Measurements from ENCODE around the gene DUSP6.

DUSP6 gene

DNA sequence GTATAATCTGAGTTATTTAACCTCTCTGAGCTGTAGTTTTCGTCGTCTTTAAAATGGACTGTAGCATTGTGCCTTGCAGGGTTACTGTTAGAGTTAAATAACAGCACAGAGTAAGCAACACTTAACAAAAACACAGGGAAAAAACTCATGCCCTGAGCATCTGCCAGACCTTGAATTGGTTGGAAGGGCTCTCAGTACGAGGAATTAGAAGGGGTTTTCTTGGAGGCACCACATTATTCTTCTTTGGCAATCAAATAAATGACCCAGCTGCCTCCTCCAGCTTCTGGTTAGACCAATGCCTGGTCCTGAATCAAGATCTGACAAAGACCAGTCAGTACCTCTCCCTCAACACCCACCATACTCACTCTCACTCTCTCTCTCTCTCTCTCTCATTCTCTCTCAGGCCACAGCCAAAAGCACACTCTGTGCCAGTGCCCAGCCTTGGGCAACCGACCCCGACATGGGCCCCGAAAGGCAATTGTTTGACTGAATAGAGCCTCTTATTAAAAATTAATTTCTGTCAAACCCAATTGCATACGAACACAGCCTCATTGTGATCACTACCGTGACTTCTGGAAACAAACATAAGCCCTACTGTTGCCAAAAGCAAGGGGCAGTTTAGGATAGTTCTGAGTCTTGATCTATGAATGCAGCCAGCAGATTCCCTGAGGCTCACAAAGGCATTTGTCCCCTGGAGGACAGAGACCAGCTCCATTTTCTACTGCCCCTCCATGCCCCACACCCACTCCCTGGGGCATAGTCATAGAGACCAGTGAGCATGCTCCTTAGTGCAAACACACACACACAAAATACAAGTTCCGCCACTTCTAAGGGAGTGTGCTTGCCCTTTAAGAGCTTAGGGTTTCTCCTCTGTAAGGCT is 23.9 kb downstream of the DUSP6 start:
- no peak for DNase-seq (ENCODE audit: low read depth)

DNA sequence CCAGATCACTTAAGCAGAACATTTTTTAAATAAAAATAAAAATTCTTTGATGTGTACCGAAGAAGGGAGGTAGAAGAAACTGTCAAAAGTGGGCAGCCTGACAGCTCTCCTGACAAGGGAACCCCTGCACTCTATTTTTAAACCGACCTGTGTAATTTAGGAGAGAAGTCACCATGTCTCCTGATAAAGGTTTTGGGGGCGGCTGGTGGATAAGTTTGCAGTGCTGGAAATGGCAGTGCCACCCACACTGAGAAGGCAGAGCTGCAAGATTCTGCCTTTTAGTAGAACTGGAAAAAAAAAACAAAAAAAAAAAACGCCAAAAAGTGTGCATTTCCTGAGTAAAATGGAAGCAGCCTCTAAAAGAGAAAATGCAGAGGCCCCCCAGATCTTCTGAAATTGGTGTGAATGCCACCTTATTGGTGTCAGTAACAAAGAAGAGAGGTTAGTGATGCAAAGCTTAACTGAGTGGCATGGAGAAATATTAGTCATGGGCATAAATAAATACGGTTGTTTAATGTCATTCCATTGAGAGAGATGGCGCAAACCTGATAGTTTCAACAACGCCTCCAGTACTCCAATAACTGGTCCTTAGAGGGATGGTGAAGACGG is 24.7 kb downstream of the DUSP6 start:
- DNase-seq (ENCODE audit: low read depth) = no peak

DNA sequence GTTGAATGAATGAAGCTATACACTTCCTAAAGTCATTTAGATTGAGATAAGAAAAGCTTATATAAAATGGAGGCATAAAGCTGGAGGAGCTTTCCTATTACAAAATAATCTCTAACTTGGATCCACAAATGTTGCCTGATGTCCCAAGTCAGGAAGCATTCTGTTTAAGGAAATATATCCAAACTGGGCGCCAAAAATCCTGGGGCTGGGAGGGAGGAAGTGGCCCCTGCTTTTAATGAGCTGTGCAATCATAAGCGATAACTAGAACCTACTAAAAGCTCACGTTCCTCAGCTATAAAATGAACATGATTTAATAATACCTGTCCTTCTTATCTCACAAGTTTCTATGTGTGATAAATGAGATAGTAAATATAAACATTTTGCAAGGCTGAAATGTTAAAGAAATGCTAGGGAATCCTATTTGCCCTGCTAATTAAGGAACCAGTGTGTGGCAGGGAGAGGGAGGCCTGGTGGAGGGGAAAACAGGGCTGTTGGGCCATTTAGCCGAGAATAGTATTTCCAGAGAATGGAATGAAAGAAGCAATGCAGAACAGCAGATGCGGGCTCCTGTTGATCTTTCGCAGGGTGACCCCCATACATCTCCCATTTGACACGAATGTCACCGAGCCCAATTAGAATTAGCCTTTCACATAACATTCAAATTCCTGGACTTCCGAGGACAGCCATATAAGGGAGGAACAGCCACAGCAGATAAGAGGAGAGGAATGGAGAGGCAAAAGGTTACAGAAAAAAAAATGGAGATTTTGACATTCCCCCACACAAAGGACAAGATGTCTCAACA is 25.9 kb downstream of the DUSP6 start:
- DNase-seq (ENCODE audit: low read depth) = no peak

DNA sequence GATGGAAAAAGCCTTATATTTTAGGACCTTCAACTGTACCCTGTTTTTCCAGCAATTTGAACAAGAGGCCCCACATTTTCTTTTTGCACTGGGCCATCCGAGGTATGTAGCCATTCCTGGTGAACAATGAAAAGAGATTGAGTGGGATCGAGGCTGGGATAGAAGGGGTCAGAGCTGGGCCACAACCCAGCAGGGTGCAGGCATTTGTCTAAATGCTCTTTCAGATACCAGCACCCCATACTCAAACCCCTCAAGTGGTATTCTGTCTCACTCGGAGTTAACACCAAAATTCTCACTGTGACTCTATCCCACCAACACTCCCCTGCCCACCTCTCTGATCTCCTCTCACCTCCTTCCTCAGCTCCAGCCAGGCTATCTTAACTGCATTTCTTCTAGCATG is 26.8 kb downstream of the DUSP6 start:
- no peak for DNase-seq (ENCODE audit: low read depth)

DNA sequence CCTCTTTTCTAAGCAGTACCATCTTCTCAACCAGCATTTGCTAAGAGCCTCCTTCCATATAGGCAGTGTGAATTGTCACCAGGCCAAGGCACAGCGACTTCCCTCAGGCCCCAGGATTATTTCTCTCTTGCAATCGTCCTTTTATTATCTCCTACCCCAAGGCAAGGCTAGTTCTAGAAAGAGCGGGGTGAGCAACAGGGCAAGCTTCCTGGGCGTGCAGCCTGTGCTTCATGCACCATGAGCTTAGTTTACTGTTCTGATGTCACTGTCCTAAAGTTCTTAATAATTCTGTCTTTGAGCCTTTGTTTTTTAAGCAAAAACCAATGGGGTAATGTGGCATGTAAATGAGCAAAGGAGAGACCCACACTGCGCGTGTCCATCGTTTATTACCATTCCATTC is 27.9 kb downstream of the DUSP6 start:
- no peak for DNase-seq (ENCODE audit: low read depth)

DNA sequence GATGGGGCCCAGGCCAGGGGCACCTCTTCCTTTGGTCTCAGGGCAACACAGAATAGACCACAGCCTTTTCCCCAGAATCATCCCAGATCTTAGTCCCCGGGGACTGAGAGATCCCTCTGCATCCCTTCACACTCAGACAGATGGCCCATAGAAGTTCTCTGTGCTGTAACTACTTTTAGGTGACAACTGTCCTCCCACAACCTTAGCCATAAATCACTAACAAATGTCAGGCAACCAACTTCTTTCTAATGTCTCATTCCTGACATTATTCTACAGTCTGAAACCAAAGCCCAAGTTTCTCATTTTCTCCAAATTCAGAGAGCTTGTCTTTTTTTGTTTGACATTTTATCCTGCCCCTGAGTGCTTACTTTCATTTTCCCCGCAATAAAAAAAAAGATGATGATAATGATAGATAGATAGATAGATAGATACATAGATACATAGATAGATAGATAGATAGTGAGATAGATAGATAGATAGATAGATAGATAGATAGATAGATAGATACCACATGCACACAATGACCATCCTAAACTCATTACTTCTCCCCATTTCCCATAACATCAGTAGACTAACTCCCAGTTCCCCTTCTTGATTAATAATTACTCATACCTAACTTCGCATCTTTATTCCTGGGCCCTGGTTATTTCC is 28.6 kb downstream of the DUSP6 start:
- no peak for DNase-seq (ENCODE audit: low read depth)

DNA sequence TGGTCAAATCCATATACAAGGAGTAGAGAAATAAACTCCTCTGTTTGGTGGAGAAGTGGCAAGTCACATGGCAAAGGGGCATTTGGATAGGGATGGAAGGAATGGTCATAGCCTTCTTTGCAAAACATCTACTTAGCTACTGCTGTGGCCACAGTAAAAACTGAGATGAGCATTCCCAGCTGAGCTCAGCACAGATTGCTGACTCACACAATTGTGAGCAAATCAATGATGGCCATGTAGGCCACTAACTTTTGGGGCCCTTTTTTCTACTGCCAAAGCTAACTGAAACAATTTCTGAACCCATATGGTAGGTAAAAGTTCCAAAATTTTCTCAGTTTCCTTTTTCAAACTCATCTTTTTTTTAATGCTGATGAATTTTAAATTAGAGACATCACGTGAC is 31.6 kb downstream of the DUSP6 start:
- no peak for DNase-seq (ENCODE audit: low read depth)

DNA sequence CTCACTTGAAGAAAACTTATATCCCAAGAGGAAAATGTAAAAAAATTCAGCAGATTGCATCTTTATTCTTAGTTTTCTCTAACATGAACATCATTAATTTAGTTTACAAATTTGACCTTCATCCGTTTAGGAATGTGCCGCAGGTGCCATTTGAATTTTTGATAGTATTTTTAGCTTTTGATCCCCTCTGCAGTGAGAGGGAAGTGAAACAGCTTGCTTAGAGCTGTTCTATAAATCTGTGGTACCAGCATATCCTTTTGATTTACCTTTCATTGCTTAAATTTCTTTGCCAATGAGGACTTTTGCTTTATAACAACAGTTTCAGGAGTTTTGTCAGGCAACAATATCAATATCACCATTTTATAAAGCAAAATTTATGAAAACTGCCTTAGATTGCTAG is 32.7 kb downstream of the DUSP6 start:
- DNase-seq (ENCODE audit: low read depth) = no peak

DNA sequence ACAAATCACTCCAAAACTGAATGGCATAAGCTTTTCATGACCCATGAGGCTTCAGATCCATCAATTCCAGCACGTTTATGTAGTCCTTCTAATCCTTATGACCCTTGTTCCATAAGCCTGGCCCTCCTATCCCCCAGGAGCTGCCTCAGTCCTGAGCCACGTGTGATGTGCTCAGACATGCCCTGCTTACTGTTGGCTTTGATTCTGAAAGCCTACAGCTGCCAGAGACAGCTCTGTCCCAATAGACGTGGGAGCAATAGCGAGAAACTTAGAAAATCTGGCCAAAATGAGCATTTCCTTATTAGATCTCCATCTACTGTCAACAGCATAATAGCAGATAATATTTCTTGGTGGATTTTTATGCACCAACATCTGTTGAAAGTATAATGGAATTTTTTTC is 33.2 kb downstream of the DUSP6 start:
- DNase-seq (ENCODE audit: low read depth) = no peak

DNA sequence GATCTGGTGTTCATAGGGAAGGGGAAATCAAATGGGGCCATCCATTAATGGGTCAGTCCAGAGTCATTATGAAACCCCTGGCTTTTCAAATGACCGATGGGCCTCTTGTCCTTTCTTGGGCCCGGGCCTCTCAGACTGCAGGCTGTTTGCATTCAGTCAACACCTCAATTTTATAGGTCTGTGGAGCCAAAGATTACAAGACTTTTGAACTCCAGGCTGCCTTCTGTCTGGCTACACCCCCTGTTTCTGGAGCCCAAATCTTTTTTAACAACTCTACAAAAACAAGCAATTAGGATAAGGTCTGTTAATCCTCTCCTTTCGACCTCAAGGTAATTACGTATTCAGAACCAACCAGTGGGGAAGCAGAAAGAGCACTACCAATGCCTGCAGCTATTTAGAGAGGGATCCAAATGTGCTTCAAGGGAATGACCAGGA is 35.6 kb downstream of the DUSP6 start:
- no peak for DNase-seq (ENCODE audit: low read depth)

DNA sequence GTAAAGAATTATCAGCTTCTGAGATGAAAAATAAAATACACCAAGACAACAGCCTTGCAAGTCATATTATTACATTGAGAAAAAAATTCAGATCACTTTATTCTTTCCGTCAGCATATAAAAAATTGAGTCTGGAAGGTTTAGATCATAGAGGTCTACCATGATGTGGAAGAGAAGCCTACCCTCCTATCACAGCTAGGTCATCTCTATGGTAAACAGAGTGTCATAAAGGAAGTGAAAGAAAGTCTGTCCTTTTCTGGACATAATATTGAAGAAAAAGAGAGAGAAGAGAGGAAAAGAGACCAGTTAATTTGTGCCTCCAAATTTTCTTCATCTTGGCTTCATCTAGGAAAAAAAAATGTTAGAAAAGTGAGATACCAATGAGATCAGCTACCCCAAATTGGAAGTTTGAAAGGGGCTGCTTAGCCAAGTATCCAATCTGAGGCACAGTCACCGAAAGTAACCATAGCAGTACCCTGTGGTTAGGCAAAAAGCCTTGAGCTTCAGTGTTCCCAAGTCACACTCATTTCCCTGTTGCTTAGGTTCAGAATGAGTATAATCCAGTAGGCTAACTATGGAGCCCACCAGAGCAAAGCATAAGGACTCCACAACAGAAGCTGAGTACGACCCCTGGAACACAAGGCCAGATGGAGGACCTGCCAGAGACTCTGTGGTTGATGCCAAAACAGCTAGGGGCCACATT is 38.1 kb downstream of the DUSP6 start:
- DNase-seq (ENCODE audit: low read depth) = no peak

DNA sequence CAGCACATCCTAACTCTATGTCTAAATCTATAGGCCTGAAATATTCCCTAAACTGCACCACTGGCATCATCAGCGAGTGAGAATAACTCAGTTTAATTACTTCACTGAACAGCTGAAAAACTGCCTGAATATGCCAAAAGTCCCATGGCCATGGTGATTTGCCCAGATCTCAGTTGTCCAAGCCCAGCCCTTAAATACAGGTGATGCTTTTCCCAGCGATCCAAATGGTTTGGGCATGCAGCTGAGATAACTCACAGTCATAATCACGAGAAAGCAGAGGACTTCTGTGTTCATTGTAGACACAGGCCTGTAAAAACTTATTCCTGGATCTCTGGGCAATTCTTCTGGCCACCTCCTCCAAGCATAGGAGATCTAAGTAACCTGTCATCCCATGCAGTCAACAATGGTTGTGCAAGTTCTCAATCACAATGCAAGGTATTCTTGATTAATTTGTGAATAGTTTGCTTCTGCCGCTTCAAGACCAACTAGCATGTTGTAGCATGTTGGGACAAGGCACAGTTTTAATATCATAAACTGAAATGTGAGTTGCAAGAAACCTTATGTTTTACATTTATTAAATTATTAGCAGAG is 40.5 kb downstream of the DUSP6 start:
- DNase-seq (ENCODE audit: low read depth) = no peak

DNA sequence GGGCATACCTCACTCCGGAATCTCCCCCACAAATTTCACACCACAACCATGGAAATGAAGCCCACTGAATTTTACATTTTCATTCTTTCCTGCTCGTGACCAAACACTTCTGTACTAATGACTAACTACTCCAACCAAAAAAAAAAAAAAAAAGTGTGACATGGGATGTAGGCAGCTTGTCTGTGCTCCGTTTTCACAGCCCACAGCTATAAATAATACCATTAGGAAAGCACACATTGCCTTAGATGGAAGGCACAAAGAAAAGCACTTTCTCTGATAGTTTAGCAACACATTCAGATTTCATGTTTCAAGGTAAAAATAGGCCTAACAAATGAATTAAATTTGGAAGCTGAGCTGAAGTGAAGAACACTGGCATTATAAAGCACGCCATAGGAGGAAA is 42.5 kb downstream of the DUSP6 start:
- no peak for DNase-seq (ENCODE audit: low read depth)

DNA sequence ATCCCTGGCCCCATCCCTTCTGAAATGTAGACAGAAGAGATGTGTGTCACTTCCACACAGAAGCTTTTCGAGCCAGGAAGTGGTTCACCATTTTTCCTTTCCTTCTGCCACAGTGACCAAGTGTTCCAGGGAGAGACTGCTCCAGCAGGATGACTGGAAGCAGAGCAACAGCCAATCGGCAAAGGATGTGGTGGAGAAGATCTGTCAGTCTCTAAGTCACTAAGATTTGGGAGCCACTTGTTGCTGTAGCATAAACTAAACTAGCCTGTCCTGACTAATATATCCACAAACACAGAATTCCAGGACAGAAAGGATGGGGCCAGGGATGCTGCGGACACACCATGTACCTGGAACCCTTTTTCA is 42.9 kb downstream of the DUSP6 start:
- DNase-seq (ENCODE audit: low read depth) = no peak

DNA sequence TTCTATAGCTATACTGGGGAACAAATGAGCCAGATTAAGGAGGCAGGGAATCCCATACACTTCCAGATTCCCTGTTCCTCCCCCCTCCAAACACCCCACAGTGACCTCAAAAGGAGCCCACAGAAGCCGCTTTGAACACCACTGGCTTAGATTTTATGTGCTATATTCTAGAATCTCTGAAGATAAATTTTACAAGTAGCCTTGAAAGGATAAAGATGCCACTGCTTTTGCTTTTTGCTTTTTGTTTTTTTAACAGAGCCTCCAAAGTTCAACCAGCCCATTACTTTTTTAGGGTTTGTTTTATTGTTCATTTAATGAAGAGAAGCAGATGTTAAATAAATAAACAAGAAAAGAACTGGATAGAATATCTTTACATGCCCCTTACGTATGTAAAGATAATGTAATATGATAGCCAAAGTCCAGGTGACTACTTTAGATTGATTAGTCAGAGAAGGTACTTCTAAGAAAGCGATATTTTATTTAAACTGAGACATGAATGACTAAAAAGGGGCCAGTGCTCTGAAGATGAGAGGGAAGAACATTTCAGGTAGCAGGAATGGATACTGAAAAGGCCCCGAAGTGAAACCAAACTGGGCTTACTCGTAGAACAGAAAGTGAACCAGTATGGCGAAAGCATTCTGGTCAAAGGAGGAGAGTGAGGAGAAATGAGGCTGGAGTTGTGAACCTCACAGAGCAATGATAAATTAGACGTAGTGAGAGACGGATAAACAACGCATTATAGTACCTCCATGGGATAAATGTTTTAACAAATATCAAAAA is 44.6 kb downstream of the DUSP6 start:
- no peak for DNase-seq (ENCODE audit: low read depth)

DNA sequence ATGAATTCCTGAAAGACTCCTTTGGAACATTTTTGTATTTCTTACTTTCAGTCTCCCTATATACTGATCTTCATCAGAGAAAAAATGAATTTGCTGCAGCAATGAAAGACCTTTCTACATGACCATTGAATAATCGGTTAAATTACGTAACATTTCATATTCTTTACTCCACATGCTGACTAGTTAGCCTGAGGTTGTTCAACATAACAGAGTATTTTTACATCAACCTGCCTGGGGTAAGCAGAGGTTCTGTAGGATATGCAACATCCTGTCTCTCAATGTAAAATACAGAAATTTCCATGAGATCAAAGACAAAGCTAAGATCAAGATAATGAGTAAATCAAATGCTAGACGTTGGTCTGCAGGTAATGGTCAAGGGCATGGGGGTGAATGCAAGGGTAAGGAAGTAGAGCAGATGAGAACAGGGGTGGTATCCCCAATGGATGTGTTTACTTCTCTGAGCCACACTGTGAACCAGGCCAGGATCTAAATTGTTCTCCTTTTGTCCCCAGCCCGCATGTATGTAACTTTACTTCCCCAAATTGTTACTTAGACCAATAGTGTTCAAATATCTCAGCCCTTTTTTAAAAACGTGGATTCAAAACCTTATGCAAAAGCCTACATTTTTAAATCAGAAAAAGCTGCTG is 45.4 kb downstream of the DUSP6 start:
- no peak for DNase-seq (ENCODE audit: low read depth)

DNA sequence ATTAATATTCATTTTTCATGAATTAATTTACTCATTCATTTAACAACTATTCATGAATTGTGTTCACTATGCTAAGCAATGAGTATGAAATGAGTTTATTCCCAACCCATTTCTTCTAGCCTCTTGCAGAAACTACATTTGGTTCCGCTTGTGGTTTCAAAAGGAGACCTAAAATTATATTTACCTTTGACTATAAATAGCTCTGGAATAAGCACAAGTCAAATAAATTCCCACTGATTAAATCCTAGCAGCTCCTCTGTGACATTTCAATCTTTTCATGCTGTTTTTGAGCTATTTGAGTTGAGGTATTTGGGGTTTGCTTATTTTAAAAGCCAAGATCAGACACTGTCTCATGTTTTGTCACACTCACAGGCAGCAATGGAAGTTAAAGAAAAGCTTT is 46.9 kb downstream of the DUSP6 start:
- no peak for DNase-seq (ENCODE audit: low read depth)

DNA sequence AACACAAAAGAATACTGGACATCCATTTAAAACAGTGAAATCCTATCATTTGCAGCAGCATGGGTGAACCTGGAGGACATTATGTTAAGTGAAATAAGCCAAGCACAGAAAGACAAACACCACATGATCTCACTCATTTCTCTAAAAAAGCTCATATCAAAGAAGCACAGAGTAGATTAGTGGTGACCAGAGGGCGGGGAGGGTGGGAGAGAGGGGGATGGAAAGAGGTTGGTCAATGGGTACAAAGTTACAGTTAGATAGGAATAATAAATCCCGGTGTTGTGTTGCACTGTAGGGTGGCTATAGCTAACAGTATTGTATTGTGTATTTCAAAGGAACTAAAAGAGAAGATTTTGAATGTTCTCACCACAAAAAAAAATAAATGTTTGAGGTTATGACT is 52.4 kb downstream of the DUSP6 start:
- no peak for DNase-seq (ENCODE audit: low read depth)

DNA sequence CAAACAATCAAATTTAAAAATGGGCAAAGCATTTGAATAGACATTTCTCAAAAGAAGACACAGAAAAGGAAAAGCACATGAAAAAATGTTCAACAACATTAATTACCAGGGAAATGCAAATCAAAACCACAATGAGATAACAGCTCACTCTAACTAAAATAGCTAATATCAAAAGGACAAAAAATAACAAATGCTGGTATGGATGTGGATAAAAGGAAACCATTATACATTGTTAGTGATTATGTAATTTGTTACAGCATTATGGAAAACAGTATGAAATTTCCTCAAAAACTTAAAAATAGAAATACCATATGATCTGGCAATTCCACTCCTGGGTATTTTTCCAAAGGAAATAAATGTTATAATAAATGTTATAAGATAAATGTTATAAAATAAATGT is 52.9 kb downstream of the DUSP6 start:
- no peak for DNase-seq (ENCODE audit: low read depth)

Measured in stimulated activated CD8-positive, alpha-beta memory T cell treated with anti-CD3 and anti-CD28 coated beads, Interleukin-4, amount 100 ng/mL, for 24 hours (primary cell).